HepG2 (cell line): Measurements from ENCODE around the gene DNMT3A. TPM values are rescaled to one million over a fixed set of nuclear protein-coding genes. Genes with fewer than 3 reads are reported as not detected.

Source experiments
- AHR ChIP-seq: IDR thresholded peaks from 2 replicates; pipeline ENCODE4 v1.6.1; 2018; ENCODE audit warnings: missing genetic modification reagents, missing compliant biosample characterization
- ARHGAP35 ChIP-seq: sonication (generic); formaldehyde crosslinking; IDR thresholded peaks from 2 replicates; pipeline ENCODE4 v1.9.0; 2022; ENCODE audit warnings: mild to moderate bottlenecking, inconsistent platforms, moderate library complexity, missing genetic modification reagents, borderline replicate concordance
- BRF2 ChIP-seq: sonication (generic); formaldehyde crosslinking; IDR thresholded peaks from 2 replicates; pipeline ENCODE4 v1.8.1; 2022; ENCODE audit warnings: mild to moderate bottlenecking, missing genetic modification reagents
- CERS6 ChIP-seq: sonication (generic); formaldehyde crosslinking; IDR thresholded peaks from 2 replicates; pipeline ENCODE4 v1.5.0; 2020; ENCODE audit warnings: missing genetic modification reagents
- EEA1 ChIP-seq: sonication (generic); formaldehyde crosslinking; IDR thresholded peaks from 2 replicates; pipeline ENCODE4 v1.5.1; 2020; ENCODE audit warnings: mild to moderate bottlenecking, missing genetic modification reagents, borderline replicate concordance
- FOXA3 ChIP-seq: IDR thresholded peaks from 2 replicates; pipeline ENCODE4 v1.6.1; 2016; ENCODE audit warnings: missing genetic modification reagents, missing compliant biosample characterization
- HIVEP1 ChIP-seq: sonication (generic); formaldehyde crosslinking; IDR thresholded peaks from 2 replicates; pipeline ENCODE4 v1.4.0; 2020; ENCODE audit warnings: mild to moderate bottlenecking, missing genetic modification reagents
- KAT7 ChIP-seq: IDR thresholded peaks from 2 replicates; pipeline ENCODE4 v1.6.1; 2018; ENCODE audit warnings: borderline replicate concordance, missing compliant biosample characterization
- KDM1A ChIP-seq: IDR thresholded peaks from 2 replicates; pipeline ENCODE4 v1.6.1; 2016; ENCODE audit warnings: missing compliant biosample characterization
- NCOA1 ChIP-seq: sonication (generic); formaldehyde crosslinking; IDR thresholded peaks from 2 replicates; pipeline ENCODE4 v1.9.0; 2021; ENCODE audit warnings: missing genetic modification reagents
- PRDM15 ChIP-seq: sonication (generic); formaldehyde crosslinking; IDR thresholded peaks from 2 replicates; pipeline ENCODE4 v1.4.0; 2020; ENCODE audit warnings: missing genetic modification reagents
- SPEN ChIP-seq: sonication (generic); formaldehyde crosslinking; IDR thresholded peaks from 2 replicates; pipeline ENCODE4 v1.5.1; 2020; ENCODE audit warnings: low read depth, mild to moderate bottlenecking, missing genetic modification reagents
- TEAD2 ChIP-seq: sonication (generic); formaldehyde crosslinking; IDR thresholded peaks from 2 replicates; pipeline ENCODE4 v1.9.0; 2021; ENCODE audit warnings: missing genetic modification reagents
- ZNF101 ChIP-seq: sonication (generic); formaldehyde crosslinking; IDR thresholded peaks from 2 replicates; pipeline ENCODE4 v1.4.0; 2020; ENCODE audit warnings: mild to moderate bottlenecking, low read depth, missing genetic modification reagents, borderline replicate concordance
- ZNF230 ChIP-seq: sonication (generic); formaldehyde crosslinking; IDR thresholded peaks from 2 replicates; pipeline ENCODE4 v1.4.0; 2020; ENCODE audit warnings: mild to moderate bottlenecking, missing genetic modification reagents
- ZNF652 ChIP-seq: IDR thresholded peaks from 2 replicates; pipeline ENCODE4 v1.6.1; 2016; ENCODE audit warnings: low read depth, borderline replicate concordance
- ZNF691 ChIP-seq: sonication (generic); formaldehyde crosslinking; IDR thresholded peaks from 2 replicates; pipeline ENCODE4 v1.4.0; 2020; ENCODE audit warnings: missing genetic modification reagents, low read depth, mild to moderate bottlenecking, borderline replicate concordance
- ZNF850 ChIP-seq: sonication (generic); formaldehyde crosslinking; conservative IDR thresholded peaks from 2 replicates; pipeline ENCODE4 v1.9.0; 2021; ENCODE audit warnings: mild to moderate bottlenecking, missing genetic modification reagents
- polyA plus RNA-seq, 8 experiments: library from polyadenylated mRNA; depleted of rRNA in 3 of 8; stranded (reverse) in 7 of 8; unstranded in 1 of 8; fragments of >200 nt; fragmentation: Illumina TruSeq in 4 of 8; extraction: Trizol in 4 of 8; gene quantifications; 2 replicates each; pipeline versions ENCODE4 v1.2.1 to v1.2.3, GENCODE V29; 2011 to 2016; ENCODE audit warnings: low read depth in 4 of 8, missing spikeins in 1 of 8, mixed read lengths in 1 of 8; ENCODE audit not compliant: insufficient read depth in 1 of 8
- total RNA-seq, 5 experiments: library from RNA; depleted of rRNA; stranded (reverse); fragments of >200 nt; fragmentation: Illumina TruSeq; extraction: Trizol; gene quantifications; 2 replicates each; pipeline ENCODE4 v1.2.3, GENCODE V29; 2016; ENCODE audit warnings: low read depth in 1 of 5

The DNMT3A gene
- total and polyA plus RNA-seq, 2 of the 13 experiments (the other 11 are each of a cell fraction or from before 2014, with no cell fraction given) = 14.7 to 29.1 TPM

- TF ChIP-seq BRF2 (CRISPR knock-in tag) (peak; percentile 85), AHR (CRISPR knock-in tag) (peak; percentile 98; the same call in 1 of the 2 replicates), ZNF691 (CRISPR knock-in tag) (peak; percentile 90; the same call in 1 of the 2 replicates), HIVEP1 (CRISPR knock-in tag) (peak; percentile 73), ARHGAP35 (peak; percentile 87; the same call in 1 of the 2 replicates), TEAD2 (no peak), KDM1A (CRISPR knock-in tag) (peak; percentile 81), EEA1 (CRISPR knock-in tag) (no peak; the same call in 1 of the 2 replicates), ZNF652 (no peak), NCOA1 (no peak), FOXA3 (peak; percentile 63), ZNF230 (no peak), CERS6 (no peak), ZNF101 (CRISPR knock-in tag) (no peak), SPEN (CRISPR knock-in tag) (peak; percentile 87), KAT7 (CRISPR knock-in tag) (peak; percentile 92; the same call in 1 of the 2 replicates), PRDM15 (CRISPR knock-in tag) (no peak), ZNF850 (CRISPR knock-in tag) (no peak)
These were observed 854 bp upstream of the DNMT3A start (continued) for GRCh38 chr2:25342372-25343186.
